SIG-M5 (cell line): ENCODE measurements around the gene PDZK1.
"Not testable (repeated sequence)": the region's sequence is repeated elsewhere in the genome, so short reads cannot be mapped to it uniquely, and the experiment has no call there.

Source experiments
- DNase-seq: peaks from one replicate; lab custom pipeline; 2025; lab: John Stamatoyannopoulos, UW

PDZK1 gene

DNA sequence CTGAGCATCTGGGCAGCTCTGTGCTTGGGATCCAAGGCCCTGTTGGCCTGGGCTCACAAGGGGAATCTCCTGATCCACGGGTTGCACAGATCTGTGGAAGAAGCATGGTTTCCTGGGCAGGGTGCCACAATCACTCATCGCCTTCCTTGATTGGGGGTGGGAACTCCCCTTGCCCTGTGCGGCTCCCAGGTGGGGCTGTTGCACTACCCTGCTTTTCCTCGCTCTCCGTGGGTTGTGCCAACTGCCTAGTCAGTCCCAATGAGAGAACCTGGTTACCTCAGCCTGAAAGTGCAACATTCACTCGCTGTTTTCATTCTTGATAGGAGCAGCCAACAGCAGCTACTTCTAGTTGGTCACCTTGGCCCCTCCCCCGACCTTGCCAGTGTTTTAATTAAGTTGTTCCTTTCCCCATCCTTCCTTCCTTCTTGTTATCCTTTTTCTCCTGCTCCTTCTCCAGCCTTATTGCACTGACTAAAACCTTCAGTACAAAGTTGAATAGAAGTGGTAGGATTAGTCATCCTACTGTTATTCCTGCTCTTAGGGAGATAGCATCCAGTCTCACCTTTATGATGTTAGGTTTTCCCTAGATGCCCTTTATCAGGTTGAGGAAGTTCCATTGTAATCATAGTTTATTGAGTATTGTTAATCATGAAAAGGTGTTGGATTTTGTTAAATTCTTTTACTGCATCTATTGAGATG is 50.8 kb downstream of the PDZK1 start:
- not testable (repeated sequence) for DNase-seq

DNA sequence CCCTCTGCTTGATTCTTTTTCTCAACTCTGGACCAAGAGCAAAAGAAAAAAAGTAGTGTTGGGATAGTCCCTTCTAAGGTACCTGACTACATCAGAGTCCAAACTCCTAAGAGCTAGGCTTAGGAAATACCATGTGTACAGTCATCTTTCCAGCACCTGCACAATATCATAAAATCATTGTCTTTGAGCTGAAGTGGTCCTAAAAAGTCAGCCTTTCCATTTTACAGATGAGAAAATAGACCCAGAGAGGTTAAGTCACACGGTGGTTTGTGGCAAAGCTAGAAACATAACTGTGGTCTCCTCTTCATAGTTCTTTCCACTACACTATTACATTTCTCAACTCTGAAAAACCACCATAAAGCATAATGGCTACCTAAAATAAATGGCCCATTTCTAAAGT is 63.2 kb downstream of the PDZK1 start:
- DNase-seq = not testable (repeated sequence)

GRCh38 chr1:145641886-145642285 is 65.3 kb downstream of the PDZK1 start:
- DNase-seq = not testable (repeated sequence)

GRCh38 chr1:145636237-145636636 is 70.9 kb downstream of the PDZK1 start:
- DNase-seq = not testable (repeated sequence)

DNA sequence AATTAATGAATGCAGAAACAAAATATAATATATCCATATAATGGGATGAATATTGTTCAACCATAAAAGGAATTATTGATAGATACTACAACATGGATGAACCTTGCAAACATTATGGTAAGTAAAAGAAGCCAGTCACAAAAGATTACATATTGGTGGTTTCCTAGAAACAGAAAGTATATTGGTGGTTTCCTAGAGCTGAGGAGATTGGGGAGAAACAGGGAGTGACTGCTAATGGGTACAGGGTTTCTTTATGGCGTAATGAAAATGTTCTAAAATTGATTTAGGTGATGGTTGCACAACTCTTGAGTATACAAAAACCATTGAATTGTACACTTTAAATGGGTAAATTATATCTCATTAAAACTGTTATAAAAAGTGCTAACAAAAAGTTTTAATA is 85.0 kb downstream of the PDZK1 start:
- not testable (repeated sequence) for DNase-seq
